Parathyroid adenoma (tissue), 2 donors: ENCODE results near the gene SEC23A.

ENCODE experiments used
- H2AFZ ChIP-seq: fragments of 300-600 bp; sonication (generic); one replicate; pipeline ENCODE4 v1.7.0; 2017; ENCODE audit warnings: antibody characterized with exemption, mild to moderate bottlenecking
- H3K27ac ChIP-seq: fragments of 300-600 bp; sonication (generic); one replicate; pipeline ENCODE4 v1.7.0; 2017
- H3K27me3 ChIP-seq: fragments of 300-600 bp; sonication (generic); one replicate; pipeline ENCODE4 v1.7.0; 2017; ENCODE audit warnings: low read length; ENCODE audit not compliant: control insufficient read depth, insufficient read depth
- H3K36me3 ChIP-seq: fragments of 300-600 bp; sonication (generic); one replicate; pipeline ENCODE4 v1.7.0; 2017; ENCODE audit warnings: low read length; ENCODE audit not compliant: control insufficient read depth, insufficient read depth
- H3K4me1 ChIP-seq: fragments of 300-600 bp; sonication (generic); one replicate; pipeline ENCODE4 v1.7.0; 2017; ENCODE audit warnings: control low read depth
- H3K4me2 ChIP-seq: fragments of 300-600 bp; sonication (generic); one replicate; pipeline ENCODE4 v1.7.0; 2017; ENCODE audit warnings: low read length
- H3K4me3 ChIP-seq: fragments of 300-600 bp; sonication (generic); one replicate; pipeline ENCODE4 v1.7.0; 2017; ENCODE audit warnings: low read depth, low read length
- H3K79me2 ChIP-seq: fragments of 300-600 bp; sonication (generic); one replicate; pipeline ENCODE4 v1.7.0; 2017; ENCODE audit warnings: control low read depth
- H3K9ac ChIP-seq: fragments of 300-600 bp; sonication (generic); one replicate; pipeline ENCODE4 v1.7.0; 2017; ENCODE audit warnings: mild to moderate bottlenecking
- H3K9me3 ChIP-seq: fragments of 300-600 bp; sonication (generic); one replicate; pipeline ENCODE4 v1.7.0; 2017; ENCODE audit warnings: low read length; ENCODE audit not compliant: control insufficient read depth
- CTCF ChIP-seq: fragments of 300-600 bp; sonication (generic); IDR thresholded peaks from one replicate; pipeline ENCODE4 v1.7.0; 2017; ENCODE audit warnings: antibody characterized with exemption, mild to moderate bottlenecking
- donor health status: primary hyperparathyroidism.

SEC23A gene

GRCh38 chr14:39005044-39005880 is 97.8 kb downstream of the SEC23A start:
- Histone ChIP-seq H3K79me2 (no peaks in the 10 kb centered on the region), H3K27me3 (no peaks in the 10 kb centered on the region), H3K9me3 (no peaks in the 10 kb centered on the region), H3K36me3 (no peaks in the 10 kb centered on the region), H3K27ac (no peak overlapping the region), H3K4me1 (no peaks in the 10 kb centered on the region), H3K9ac (no peak overlapping the region), H3K4me3 (no peak overlapping the region), H2AFZ (no peak overlapping the region), H3K4me2 (no peak overlapping the region)
- TF ChIP-seq CTCF, result no peak

- Histone ChIP-seq H3K79me2 (no peaks in the 10 kb centered on the region), H3K9me3 (no peaks in the 10 kb centered on the region), H3K9ac (no peak overlapping the region), H3K4me1 (no peaks in the 10 kb centered on the region), H3K27ac (no peak overlapping the region), H3K4me2 (no peak overlapping the region), H2AFZ (no peak overlapping the region), H3K27me3 (no peaks in the 10 kb centered on the region), H3K36me3 (no peaks in the 10 kb centered on the region), H3K4me3 (no peak overlapping the region)
- no peak for TF ChIP-seq CTCF
Observed at GRCh38 chr14:38999949-39000348, 103.1 kb downstream of the SEC23A start.

GRCh38 chr14:38994731-38995130 is 108.3 kb downstream of the SEC23A start:
- Histone ChIP-seq H3K36me3 (no peaks in the 10 kb centered on the region), H3K4me1 (no peaks in the 10 kb centered on the region), H3K9ac (no peak overlapping the region), H3K79me2 (no peaks in the 10 kb centered on the region), H3K27ac (no peak overlapping the region), H3K27me3 (no peaks in the 10 kb centered on the region), H3K4me2 (no peak overlapping the region), H2AFZ (no peak overlapping the region), H3K4me3 (no peak overlapping the region), H3K9me3 (no peaks in the 10 kb centered on the region)
- TF ChIP-seq CTCF, result no peak

GRCh38 chr14:38993981-38994380 is 109.1 kb downstream of the SEC23A start:
- Histone ChIP-seq H3K27me3 (no peaks in the 10 kb centered on the region), H3K79me2 (no peaks in the 10 kb centered on the region), H2AFZ (no peak overlapping the region), H3K4me3 (no peak overlapping the region), H3K9me3 (no peaks in the 10 kb centered on the region), H3K9ac (no peak overlapping the region), H3K4me2 (no peak overlapping the region), H3K4me1 (no peaks in the 10 kb centered on the region), H3K27ac (no peak overlapping the region), H3K36me3 (no peaks in the 10 kb centered on the region)
- no peak for TF ChIP-seq CTCF
